ENCODE measurements around the gene ADCY7.
"Not testable (repeated sequence)": the region's sequence is repeated elsewhere in the genome, so short reads cannot be mapped to it uniquely, and the experiment has no call there.

Gene ADCY7

GRCh38 chr16:50266337-50267091, at the start of gene ADCY7:
Gene ADCY7, plus strand, starts transcription at chr16:50266551. Its CDS starts 21,629 bp downstream, at chr16:50288180.
- peak; percentile 76 to 80 for DNase-seq (ENCODE audit: low read depth in 2 of 2)

- DNase-seq (ENCODE audit: low read depth in 2 of 2), result no peak
Measured at GRCh38 chr16:50219402-50219975, 46.9 kb upstream of the ADCY7 start.

- no peak for DNase-seq (ENCODE audit: low read depth in 2 of 2)
Measured at GRCh38 chr16:50224286-50224685, 42.1 kb upstream of the ADCY7 start.

- no peak for DNase-seq (ENCODE audit: low read depth in 2 of 2)
Measured at GRCh38 chr16:50227120-50227519, 39.2 kb upstream of the ADCY7 start.

GRCh38 chr16:50227665-50228064, 38.7 kb upstream of the ADCY7 start:
- no peak for DNase-seq (ENCODE audit: low read depth in 2 of 2)

GRCh38 chr16:50228364-50228868, 37.9 kb upstream of the ADCY7 start:
- no peak for DNase-seq (ENCODE audit: low read depth in 2 of 2)

- no peak for DNase-seq (ENCODE audit: low read depth in 2 of 2)
Measured at GRCh38 chr16:50229149-50229726, 37.1 kb upstream of the ADCY7 start.

GRCh38 chr16:50234771-50235556, 31.4 kb upstream of the ADCY7 start:
- no peak for DNase-seq (ENCODE audit: low read depth in 2 of 2)

GRCh38 chr16:50235581-50235980, 30.8 kb upstream of the ADCY7 start:
- DNase-seq (ENCODE audit: low read depth in 2 of 2), result no peak

- no peak for DNase-seq (ENCODE audit: low read depth in 2 of 2)
Measured at GRCh38 chr16:50238314-50238713, 28.0 kb upstream of the ADCY7 start.

GRCh38 chr16:50238868-50239301, 27.5 kb upstream of the ADCY7 start:
- DNase-seq (ENCODE audit: low read depth in 2 of 2), result no peak

- not testable (repeated sequence) for DNase-seq (ENCODE audit: low read depth in 2 of 2)
Measured at GRCh38 chr16:50243024-50243423, 23.3 kb upstream of the ADCY7 start.

- DNase-seq (ENCODE audit: low read depth in 2 of 2), result no peak
Measured at GRCh38 chr16:50244140-50244503, 22.2 kb upstream of the ADCY7 start.

- no peak for DNase-seq (ENCODE audit: low read depth in 2 of 2)
Measured at GRCh38 chr16:50244504-50245416, 21.6 kb upstream of the ADCY7 start.

- DNase-seq (ENCODE audit: low read depth in 2 of 2), result peak in 1 of 2 experiments; percentile 55
Measured at GRCh38 chr16:50245417-50246298, 20.7 kb upstream of the ADCY7 start.

GRCh38 chr16:50246299-50247122, 19.8 kb upstream of the ADCY7 start:
- DNase-seq (ENCODE audit: low read depth in 2 of 2), result no peak

GRCh38 chr16:50247123-50247905, 19.0 kb upstream of the ADCY7 start:
- no peak for DNase-seq (ENCODE audit: low read depth in 2 of 2)

GRCh38 chr16:50247906-50248608, 18.3 kb upstream of the ADCY7 start:
- DNase-seq (ENCODE audit: low read depth in 2 of 2), result no peak
